Hematopoietic multipotent progenitor cell treated with erythropoietin and hydrocortisone succinate and interleukin-3 and kit ligand, for 17 days (in vitro differentiated cells): ENCODE results near the gene AKR1C1.
"Not testable (repeated sequence)": the region's sequence is repeated elsewhere in the genome, so short reads cannot be mapped to it uniquely, and the experiment has no call there.

Experiments
- DNase-seq: peaks from one replicate; pipeline ENCODE4 v3.0.0-alpha.2; 2015; ENCODE audit warnings: low spot score

Gene AKR1C1

GRCh38 chr10:5018134-5018533, 54.9 kb downstream of the AKR1C1 start:
- no peak for DNase-seq

- peak; percentile 24 for DNase-seq
Observed at GRCh38 chr10:5018671-5019277, 55.6 kb downstream of the AKR1C1 start.

- DNase-seq, result peak; percentile 71
Observed at GRCh38 chr10:5019770-5020612, 56.8 kb downstream of the AKR1C1 start.

- not testable (repeated sequence) for DNase-seq
Observed at GRCh38 chr10:5021624-5022290, 58.5 kb downstream of the AKR1C1 start.

GRCh38 chr10:5023177-5023805, 60.1 kb downstream of the AKR1C1 start:
- no peak for DNase-seq

- not testable (repeated sequence) for DNase-seq
Observed at GRCh38 chr10:5025461-5025881, 62.3 kb downstream of the AKR1C1 start.

GRCh38 chr10:5030989-5031388, 67.8 kb downstream of the AKR1C1 start:
- no peak for DNase-seq

GRCh38 chr10:5031588-5031987, 68.4 kb downstream of the AKR1C1 start:
- not testable (repeated sequence) for DNase-seq

GRCh38 chr10:5032444-5032843, 69.2 kb downstream of the AKR1C1 start:
- DNase-seq, result not testable (repeated sequence)
